NCI-H69 (cell line): ENCODE results near the gene TNIP2.
A peak's percentile ranks its signal among the peaks of the same experiment; 100 is the strongest.
"Not testable (repeated sequence)": the region's sequence is repeated elsewhere in the genome, so short reads cannot be mapped to it uniquely, and the experiment has no call there.

Experiments
- DNase-seq: peaks from one replicate; lab custom pipeline; 2025; lab: John Stamatoyannopoulos, UW

The TNIP2 gene

GRCh38 chr4:2768921-2769336 lies 12.8 kb upstream of the TNIP2 start:
- DNase-seq = no peak

- DNase-seq = no peak
Observed at GRCh38 chr4:2768124-2768523, 12.0 kb upstream of the TNIP2 start.

GRCh38 chr4:2767705-2768074 lies 11.6 kb upstream of the TNIP2 start:
- DNase-seq = no peak

GRCh38 chr4:2767046-2767704 lies 11.0 kb upstream of the TNIP2 start:
- DNase-seq = no peak

GRCh38 chr4:2765832-2766526 lies 9.8 kb upstream of the TNIP2 start:
- DNase-seq = no peak

- DNase-seq = no peak
Observed at GRCh38 chr4:2763511-2763967, 7.4 kb upstream of the TNIP2 start.

GRCh38 chr4:2762486-2763370 lies 6.6 kb upstream of the TNIP2 start:
- not testable (repeated sequence) for DNase-seq

GRCh38 chr4:2762048-2762447 lies 5.9 kb upstream of the TNIP2 start:
- no peak for DNase-seq

- peak; percentile 65 for DNase-seq
Observed at GRCh38 chr4:2761035-2761923, 5.1 kb upstream of the TNIP2 start.

- no peak for DNase-seq
Observed at GRCh38 chr4:2757426-2757825, 1.3 kb upstream of the TNIP2 start.

GRCh38 chr4:2756691-2757350 lies 685 bp upstream of the TNIP2 start:
- DNase-seq = no peak

- DNase-seq = peak; percentile 5
Observed at GRCh38 chr4:2754848-2755819, 1.0 kb downstream of the TNIP2 start.

GRCh38 chr4:2753436-2753835 lies 2.7 kb downstream of the TNIP2 start:
- DNase-seq = no peak

GRCh38 chr4:2750719-2751605 lies 5.2 kb downstream of the TNIP2 start:
- DNase-seq = no peak

GRCh38 chr4:2746891-2747695 lies 9.0 kb downstream of the TNIP2 start:
- no peak for DNase-seq

- DNase-seq = no peak
Observed at GRCh38 chr4:2745981-2746806, 9.9 kb downstream of the TNIP2 start.

GRCh38 chr4:2745516-2745915 lies 10.6 kb downstream of the TNIP2 start:
- DNase-seq = no peak
